ENCODE results near the gene TMIGD2. TPM values are rescaled to one million over a fixed set of nuclear protein-coding genes. Genes with fewer than 3 reads are reported as not detected.

The TMIGD2 gene
- total and polyA plus RNA-seq, 2 of the 4 experiments (the other 2 are of a cell fraction): not detected

- Histone ChIP-seq H4K20me1 (ENCODE audit: insufficient read depth, low read length) (no peaks in the 10 kb centered on the region), H3K27me3 (ENCODE audit: control insufficient read depth, insufficient read depth, low read length) (no peaks in the 10 kb centered on the region), H3K9me3 (ENCODE audit: control insufficient read depth, insufficient read depth, low read length) (no peaks in the 10 kb centered on the region), H3K9ac (ENCODE audit: low read depth, low read length) (no peak overlapping the region), H2BK5ac (ENCODE audit: low read depth, low read length, poor library complexity, severe bottlenecking) (no peak overlapping the region), H4K91ac (ENCODE audit: insufficient read depth, low read depth, low read length) (no peak overlapping the region), H3K14ac (replicated peaks; ENCODE audit: low read depth, low read length) (no peak overlapping the region), H4K8ac (ENCODE audit: low read depth in 2 of 2, low read length in 2 of 2) (no peak overlapping the region), H4K5ac (ENCODE audit: low read depth, low read length) (no peak overlapping the region), H3K23ac (ENCODE audit: low read depth, low read length) (no peak overlapping the region), H3K4me3 (ENCODE audit: insufficient read depth, low read depth, low read length) (no peak overlapping the region), H2BK15ac (ENCODE audit: low read depth, low read length) (no peak overlapping the region), H3K4ac (ENCODE audit: low read depth, low read length) (no peak overlapping the region), H3K27ac (ENCODE audit: insufficient read depth, low read length) (no peak overlapping the region), H2BK20ac (ENCODE audit: low read depth, low read length) (no peak overlapping the region), H3K79me1 (ENCODE audit: low read depth in 1 of 2, low read length in 2 of 2) (peaks cover 0 to 3% of the 10 kb centered on the region in 2 experiments; a peak in 1 of 4 replicates), H3K18ac (ENCODE audit: low read depth, low read length) (no peak overlapping the region), H2AK5ac (ENCODE audit: low read depth, low read length) (no peak overlapping the region), H2BK120ac (ENCODE audit: low read depth, low read length) (no peak overlapping the region), H2AK9ac (replicated peaks; ENCODE audit: low read depth, low read length, poor library complexity) (no peak overlapping the region), H3K36me3 (ENCODE audit: control insufficient read depth, insufficient read depth, low read length) (peaks cover 2% of the 10 kb centered on the region; the same call in 1 of the 2 replicates), H3K4me2 (ENCODE audit: low read depth, low read length) (no peak overlapping the region; the same call in 1 of the 2 replicates), H3K9me1 (ENCODE audit: insufficient read depth, low read length) (peaks cover 6% of the 10 kb centered on the region; the same call in 1 of the 2 replicates), H3K4me1 (ENCODE audit: control insufficient read depth, insufficient read depth, low read length) (no peaks in the 10 kb centered on the region), H3K56ac (ENCODE audit: extremely low read depth, insufficient read depth, low read length) (no peak overlapping the region), H2AFZ (replicated peaks; ENCODE audit: low read length, poor library complexity) (no peak overlapping the region)
- dilution Hi-C loops (cut with HindIII; ENCODE audit: low sequenced_read_pairs, unreplicated experiment) (no loop called here), in situ Hi-C loops (cut with MboI; ENCODE audit: low sequenced_read_pairs) (no loop called here), intact Hi-C loops (cut with micrococcal nuclease) (no loop called here)
- 75% methylated on average over 1 of the region's 7 CpGs; no CpG with 5 or more reads in 1 of the 2 experiments for WGBS, 2 experiments (ENCODE audit: extremely low coverage in 2 of 2, insufficient read length in 1 of 2)
- CTCF ChIA-PET: no interaction called here
- TF ChIP-seq POLR2A (IDR thresholded peaks at IDR 0.05; ENCODE audit: low read depth, low read length) (no peak), MXI1 (IDR thresholded peaks at IDR 0.05; ENCODE audit: borderline replicate concordance, low read depth, low read length) (no peak), ELK1 (IDR thresholded peaks at IDR 0.05; ENCODE audit: borderline replicate concordance, low read depth, low read length) (no peak), SMC3 (IDR thresholded peaks at IDR 0.05; ENCODE audit: low read depth, low read length) (no peak), CHD1 (IDR thresholded peaks at IDR 0.05; ENCODE audit: low read depth, low read length) (no peak), RFX5 (IDR thresholded peaks at IDR 0.05; ENCODE audit: low read depth, low read length) (no peak), CEBPB (IDR thresholded peaks at IDR 0.05; ENCODE audit: low read depth, low read length) (no peak), MAZ (IDR thresholded peaks at IDR 0.05; ENCODE audit: borderline replicate concordance, low read depth, low read length) (no peak), NFE2L2 (IDR thresholded peaks at IDR 0.05; ENCODE audit: low read depth, low read length) (no peak), RAD21 (IDR thresholded peaks at IDR 0.05; ENCODE audit: low read length) (no peak), CTCF (conservative IDR thresholded peaks at IDR 0.05; ENCODE audit: low read depth, low read length) (no peak), BHLHE40 (IDR thresholded peaks at IDR 0.05; ENCODE audit: low read depth, low read length) (no peak), MAFK (IDR thresholded peaks at IDR 0.05; ENCODE audit: low read depth, low read length) (no peak), RCOR1 (IDR thresholded peaks at IDR 0.05; ENCODE audit: insufficient replicate concordance, low read length) (no peak), FOS (IDR thresholded peaks at IDR 0.05; ENCODE audit: low read depth, low read length) (no peak)
- no TSS peak for BruUV-seq (replicated peaks)
- POLR2A ChIA-PET (ENCODE audit: unreplicated experiment): no interaction called here
- DNase-seq: no peak
- no peak for ATAC-seq (ENCODE audit: low read depth)
Observed at GRCh38 chr19:4305257-4305612, 3.0 kb upstream of the TMIGD2 start.
